DOHH2 (cell line): ENCODE measurements around the gene NXPH4.

ENCODE experiments used
- H3F3A ChIP-seq: fragments of 200-600 bp; sonication (generic), shearing (Covaris generic); 2 replicates; pipeline ENCODE4 v1.6.0; 2016; ENCODE audit warnings: antibody characterized with exemption, mild to moderate bottlenecking; ENCODE audit not compliant: control insufficient read depth, insufficient read depth
- H3K27ac ChIP-seq: fragments of 200-600 bp; sonication (generic); 2 replicates; pipeline ENCODE4 v1.5.1; 2014; ENCODE audit warnings: low read depth, mild to moderate bottlenecking, low read length, moderate library complexity
- H3K27me3 ChIP-seq: fragments of 200-600 bp; sonication (generic); 2 replicates; pipeline ENCODE4 v1.6.1; 2014; ENCODE audit warnings: mild to moderate bottlenecking, low read length, mixed read lengths; ENCODE audit not compliant: control insufficient read depth
- H3K36me3 ChIP-seq: fragments of 200-600 bp; sonication (generic); 2 replicates; pipeline ENCODE4 v1.6.1; 2014; ENCODE audit warnings: mild to moderate bottlenecking, low read length, moderate library complexity, mixed read lengths; ENCODE audit not compliant: control insufficient read depth
- H3K4me1 ChIP-seq: fragments of 200-600 bp; sonication (generic); 2 replicates; pipeline ENCODE4 v1.6.1; 2014; ENCODE audit warnings: mild to moderate bottlenecking, low read length, mixed read lengths; ENCODE audit not compliant: control insufficient read depth
- H3K4me2 ChIP-seq: fragments of 200-600 bp; sonication (generic); 2 replicates; pipeline ENCODE4 v1.6.0; 2014; ENCODE audit warnings: mild to moderate bottlenecking, low read length, moderate library complexity
- H3K4me3 ChIP-seq: fragments of 200-600 bp; sonication (generic); 2 replicates; pipeline ENCODE4 v1.5.1; 2014; ENCODE audit warnings: mild to moderate bottlenecking, low read length, mixed read lengths
- H3K79me2 ChIP-seq: fragments of 200-600 bp; sonication (generic); 2 replicates; pipeline ENCODE4 v1.6.1; 2014; ENCODE audit warnings: mild to moderate bottlenecking, low read length, mixed read lengths; ENCODE audit not compliant: control insufficient read depth
- H3K9me2 ChIP-seq: fragments of 200-600 bp; sonication (generic); replicated peaks from 2 replicates; pipeline ENCODE4 v1.6.1; 2014; ENCODE audit warnings: mild to moderate bottlenecking, low read length, mixed read lengths; ENCODE audit not compliant: control insufficient read depth
- H3K9me3 ChIP-seq: fragments of 200-600 bp; sonication (generic); 2 replicates; pipeline ENCODE4 v1.6.1; 2014; ENCODE audit warnings: antibody characterized with exemption, low read length, mixed read lengths; ENCODE audit not compliant: control insufficient read depth, insufficient read depth
- H4K20me1 ChIP-seq: fragments of 200-600 bp; sonication (generic); 2 replicates; pipeline ENCODE4 v1.6.0; 2014; ENCODE audit warnings: low read depth, mild to moderate bottlenecking, antibody characterized with exemption, low read length, moderate library complexity; ENCODE audit not compliant: control insufficient read depth, insufficient read depth
- EZH2phosphoT487 ChIP-seq: fragments of 200-600 bp; sonication (generic); IDR thresholded peaks from 2 replicates; pipeline ENCODE4 v1.6.1; 2017; ENCODE audit warnings: borderline replicate concordance, mild to moderate bottlenecking, antibody characterized with exemption, low read length, moderate library complexity, mixed read lengths
- TF ChIP-seq, protein P1 (sequence below): fragments of 200-600 bp; sonication (generic); IDR thresholded peaks from one replicate; pipeline ENCODE4 v1.5.1; 2014; ENCODE audit warnings: antibody characterized with exemption, mild to moderate bottlenecking, low read depth, low read length; ENCODE audit not compliant: poor library complexity, severe bottlenecking

The NXPH4 gene

DNA sequence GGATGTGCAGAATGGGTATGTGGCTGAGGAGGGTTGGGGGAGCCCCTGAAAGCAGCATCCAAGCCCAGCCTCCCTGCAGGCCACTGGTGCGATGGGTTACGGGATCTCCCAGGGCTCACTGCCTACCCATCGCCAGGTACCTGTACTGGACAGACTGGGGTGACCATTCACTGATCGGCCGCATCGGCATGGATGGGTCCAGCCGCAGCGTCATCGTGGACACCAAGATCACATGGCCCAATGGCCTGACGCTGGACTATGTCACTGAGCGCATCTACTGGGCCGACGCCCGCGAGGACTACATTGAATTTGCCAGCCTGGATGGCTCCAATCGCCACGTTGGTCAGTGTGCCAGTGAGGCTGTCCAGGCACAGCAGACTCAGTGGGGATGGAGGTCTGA, 18.3 kb upstream of the NXPH4 start:
- Histone ChIP-seq H3K4me2 (no peak overlapping the region), H3K9me2 (no peaks in the 10 kb centered on the region), H3K79me2 (no peaks in the 10 kb centered on the region), H3K36me3 (no peaks in the 10 kb centered on the region), H3F3A (no peaks in the 10 kb centered on the region), H3K4me3 (no peak overlapping the region), H3K4me1 (no peaks in the 10 kb centered on the region), H3K9me3 (no peaks in the 10 kb centered on the region), H4K20me1 (no peaks in the 10 kb centered on the region), H3K27me3 (no peaks in the 10 kb centered on the region), H3K27ac (no peak overlapping the region)
- no peak for TF ChIP-seq EZH2phosphoT487
- TF ChIP-seq, protein P1, sequence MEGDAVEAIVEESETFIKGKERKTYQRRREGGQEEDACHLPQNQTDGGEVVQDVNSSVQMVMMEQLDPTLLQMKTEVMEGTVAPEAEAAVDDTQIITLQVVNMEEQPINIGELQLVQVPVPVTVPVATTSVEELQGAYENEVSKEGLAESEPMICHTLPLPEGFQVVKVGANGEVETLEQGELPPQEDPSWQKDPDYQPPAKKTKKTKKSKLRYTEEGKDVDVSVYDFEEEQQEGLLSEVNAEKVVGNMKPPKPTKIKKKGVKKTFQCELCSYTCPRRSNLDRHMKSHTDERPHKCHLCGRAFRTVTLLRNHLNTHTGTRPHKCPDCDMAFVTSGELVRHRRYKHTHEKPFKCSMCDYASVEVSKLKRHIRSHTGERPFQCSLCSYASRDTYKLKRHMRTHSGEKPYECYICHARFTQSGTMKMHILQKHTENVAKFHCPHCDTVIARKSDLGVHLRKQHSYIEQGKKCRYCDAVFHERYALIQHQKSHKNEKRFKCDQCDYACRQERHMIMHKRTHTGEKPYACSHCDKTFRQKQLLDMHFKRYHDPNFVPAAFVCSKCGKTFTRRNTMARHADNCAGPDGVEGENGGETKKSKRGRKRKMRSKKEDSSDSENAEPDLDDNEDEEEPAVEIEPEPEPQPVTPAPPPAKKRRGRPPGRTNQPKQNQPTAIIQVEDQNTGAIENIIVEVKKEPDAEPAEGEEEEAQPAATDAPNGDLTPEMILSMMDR, result no peak

DNA sequence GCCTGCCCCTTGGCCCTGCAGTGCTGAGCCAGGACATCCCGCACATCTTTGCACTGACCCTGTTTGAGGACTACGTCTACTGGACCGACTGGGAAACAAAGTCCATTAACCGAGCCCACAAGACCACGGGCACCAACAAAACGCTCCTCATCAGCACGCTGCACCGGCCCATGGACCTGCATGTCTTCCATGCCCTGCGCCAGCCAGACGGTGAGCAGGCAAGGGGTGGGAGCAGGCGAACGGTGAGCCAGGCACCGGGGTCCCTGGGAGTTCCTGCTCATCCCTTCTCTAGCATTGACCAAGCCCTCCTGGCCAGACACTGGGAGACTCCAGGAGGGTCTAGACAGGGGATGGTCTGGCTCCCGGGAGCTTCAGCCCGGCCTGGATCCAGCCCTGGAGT, 17.4 kb upstream of the NXPH4 start:
- no peak overlapping the region for H3K4me2 ChIP-seq
- H3K9me2 ChIP-seq, result no peaks in the 10 kb centered on the region
- H3K27me3 ChIP-seq, result no peaks in the 10 kb centered on the region
- H3K79me2 ChIP-seq, result no peaks in the 10 kb centered on the region
- no peaks in the 10 kb centered on the region for H3K36me3 ChIP-seq
- no peaks in the 10 kb centered on the region for H3K9me3 ChIP-seq
- no peaks in the 10 kb centered on the region for H4K20me1 ChIP-seq
- no peaks in the 10 kb centered on the region for H3K4me1 ChIP-seq
- TF ChIP-seq, protein P1, result no peak
- TF ChIP-seq EZH2phosphoT487, result no peak
- no peaks in the 10 kb centered on the region for H3F3A ChIP-seq
- H3K27ac ChIP-seq, result no peak overlapping the region
- no peak overlapping the region for H3K4me3 ChIP-seq

DNA sequence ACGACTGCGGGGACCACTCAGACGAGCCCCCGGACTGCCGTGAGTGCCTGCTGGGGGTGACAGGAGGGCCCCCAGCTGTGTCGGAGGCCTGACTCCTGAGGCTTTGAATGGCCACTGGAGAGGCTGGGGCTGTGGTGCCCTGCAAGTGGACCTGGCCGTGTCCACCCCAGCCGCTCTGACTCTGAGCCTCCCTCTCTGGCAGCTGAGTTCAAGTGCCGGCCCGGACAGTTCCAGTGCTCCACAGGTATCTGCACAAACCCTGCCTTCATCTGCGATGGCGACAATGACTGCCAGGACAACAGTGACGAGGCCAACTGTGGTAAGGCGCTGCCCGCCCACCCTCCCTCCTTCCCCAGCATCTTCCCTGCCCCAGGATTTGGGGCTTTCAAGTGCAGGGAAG, 16.1 kb upstream of the NXPH4 start:
- no peak overlapping the region for H3K4me2 ChIP-seq
- no peaks in the 10 kb centered on the region for H3K36me3 ChIP-seq
- TF ChIP-seq EZH2phosphoT487, result no peak
- TF ChIP-seq, protein P1, result no peak
- H3K27me3 ChIP-seq, result no peaks in the 10 kb centered on the region
- no peaks in the 10 kb centered on the region for H3F3A ChIP-seq
- no peaks in the 10 kb centered on the region for H3K9me3 ChIP-seq
- no peaks in the 10 kb centered on the region for H4K20me1 ChIP-seq
- H3K4me3 ChIP-seq, result no peak overlapping the region
- H3K9me2 ChIP-seq, result no peaks in the 10 kb centered on the region
- H3K4me1 ChIP-seq, result no peaks in the 10 kb centered on the region
- no peaks in the 10 kb centered on the region for H3K79me2 ChIP-seq
- H3K27ac ChIP-seq, result no peak overlapping the region

DNA sequence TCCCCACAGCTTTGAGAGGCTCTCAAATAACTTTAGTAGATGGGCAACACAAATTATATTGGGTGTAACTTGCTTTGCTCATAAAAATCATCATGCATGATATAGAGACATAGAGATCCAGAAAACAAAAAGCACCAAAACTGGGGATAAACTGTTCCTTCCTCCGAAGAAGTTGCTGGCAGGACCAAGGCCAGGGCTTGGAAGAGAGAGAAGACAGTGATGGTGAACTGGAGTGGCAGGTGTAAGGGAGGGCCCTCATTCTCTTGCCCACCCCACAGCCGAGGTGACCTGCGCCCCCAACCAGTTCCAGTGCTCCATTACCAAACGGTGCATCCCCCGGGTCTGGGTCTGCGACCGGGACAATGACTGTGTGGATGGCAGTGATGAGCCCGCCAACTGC, 15.4 kb upstream of the NXPH4 start:
- H3K36me3 ChIP-seq, result no peaks in the 10 kb centered on the region
- no peaks in the 10 kb centered on the region for H3K27me3 ChIP-seq
- no peak overlapping the region for H3K27ac ChIP-seq
- H3F3A ChIP-seq, result no peaks in the 10 kb centered on the region
- H3K9me3 ChIP-seq, result no peaks in the 10 kb centered on the region
- H4K20me1 ChIP-seq, result no peaks in the 10 kb centered on the region
- TF ChIP-seq, protein P1, result no peak
- TF ChIP-seq EZH2phosphoT487, result no peak
- H3K79me2 ChIP-seq, result no peaks in the 10 kb centered on the region
- no peak overlapping the region for H3K4me2 ChIP-seq
- no peaks in the 10 kb centered on the region for H3K4me1 ChIP-seq
- H3K4me3 ChIP-seq, result no peak overlapping the region
- H3K9me2 ChIP-seq, result no peaks in the 10 kb centered on the region
